ENCODE data around the gene METTL23.

GRCh38 chr17:76685846-76686245 lies 40.8 kb upstream of the METTL23 start:
- TF ChIP-seq POLR2A (IDR thresholded peaks at IDR 0.05; ENCODE audit: low read depth, low read length) (no peak), EZH2 (IDR thresholded peaks at IDR 0.05; ENCODE audit: borderline replicate concordance, low read depth, low read length, severe bottlenecking) (no peak), MYC (IDR thresholded peaks at IDR 0.05; ENCODE audit: low read depth, low read length) (no peak), POLR2AphosphoS5 (IDR thresholded peaks at IDR 0.05; ENCODE audit: insufficient read depth, low read depth, low read length) (no peak), FOS (IDR thresholded peaks at IDR 0.05; ENCODE audit: borderline replicate concordance, insufficient read depth, low read length) (no peak)
- TF ChIP-seq, protein P1, sequence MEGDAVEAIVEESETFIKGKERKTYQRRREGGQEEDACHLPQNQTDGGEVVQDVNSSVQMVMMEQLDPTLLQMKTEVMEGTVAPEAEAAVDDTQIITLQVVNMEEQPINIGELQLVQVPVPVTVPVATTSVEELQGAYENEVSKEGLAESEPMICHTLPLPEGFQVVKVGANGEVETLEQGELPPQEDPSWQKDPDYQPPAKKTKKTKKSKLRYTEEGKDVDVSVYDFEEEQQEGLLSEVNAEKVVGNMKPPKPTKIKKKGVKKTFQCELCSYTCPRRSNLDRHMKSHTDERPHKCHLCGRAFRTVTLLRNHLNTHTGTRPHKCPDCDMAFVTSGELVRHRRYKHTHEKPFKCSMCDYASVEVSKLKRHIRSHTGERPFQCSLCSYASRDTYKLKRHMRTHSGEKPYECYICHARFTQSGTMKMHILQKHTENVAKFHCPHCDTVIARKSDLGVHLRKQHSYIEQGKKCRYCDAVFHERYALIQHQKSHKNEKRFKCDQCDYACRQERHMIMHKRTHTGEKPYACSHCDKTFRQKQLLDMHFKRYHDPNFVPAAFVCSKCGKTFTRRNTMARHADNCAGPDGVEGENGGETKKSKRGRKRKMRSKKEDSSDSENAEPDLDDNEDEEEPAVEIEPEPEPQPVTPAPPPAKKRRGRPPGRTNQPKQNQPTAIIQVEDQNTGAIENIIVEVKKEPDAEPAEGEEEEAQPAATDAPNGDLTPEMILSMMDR (IDR thresholded peaks at IDR 0.05; ENCODE audit: extremely low read depth in 1 of 2, insufficient read depth in 1 of 2, low read depth in 1 of 2, low read length in 2 of 2): no peak
- TF ChIP-seq, protein P2, sequence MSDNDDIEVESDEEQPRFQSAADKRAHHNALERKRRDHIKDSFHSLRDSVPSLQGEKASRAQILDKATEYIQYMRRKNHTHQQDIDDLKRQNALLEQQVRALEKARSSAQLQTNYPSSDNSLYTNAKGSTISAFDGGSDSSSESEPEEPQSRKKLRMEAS (IDR thresholded peaks at IDR 0.05; ENCODE audit: insufficient read depth, insufficient read length): no peak

All from endothelial cell of umbilical vein (primary cell).